HTERT RPE-1 (cell line): Measurements from ENCODE around the gene TMEM150C.
"Not testable (repeated sequence)": the region's sequence is repeated elsewhere in the genome, so short reads cannot be mapped to it uniquely, and the experiment has no call there.

Experiments
- in situ Hi-C: fragments of 300-500 bp; cut with MboI; formaldehyde crosslinking; loops from 4 replicates; pipeline ENCODE4 v1.14.3; 2020; ENCODE audit warnings: low sequenced_read_pairs

The TMEM150C gene

GRCh38 chr4:82479562-82479961, 82.2 kb downstream of the TMEM150C start:
- in situ Hi-C loops: no loop called here

- in situ Hi-C loops: not testable (repeated sequence)
These were observed 84.3 kb downstream of the TMEM150C start for GRCh38 chr4:82477469-82477868.

GRCh38 chr4:82475931-82476330, 85.9 kb downstream of the TMEM150C start:
- in situ Hi-C loops: not testable (repeated sequence)

GRCh38 chr4:82473621-82474164, 88.1 kb downstream of the TMEM150C start:
- in situ Hi-C loops: no loop called here

- in situ Hi-C loops: not testable (repeated sequence)
These were observed 88.7 kb downstream of the TMEM150C start for GRCh38 chr4:82473080-82473479.

GRCh38 chr4:82469791-82470345, 91.9 kb downstream of the TMEM150C start:
- in situ Hi-C loops: no loop called here

- in situ Hi-C loops: no loop called here
These were observed 94.3 kb downstream of the TMEM150C start for GRCh38 chr4:82467471-82467870.

- in situ Hi-C loops: no loop called here
These were observed 98.6 kb downstream of the TMEM150C start for GRCh38 chr4:82463221-82463620.

GRCh38 chr4:82462415-82462831, 99.4 kb downstream of the TMEM150C start:
- in situ Hi-C loops: no loop called here

- in situ Hi-C loops: no loop called here
These were observed 100.1 kb downstream of the TMEM150C start for GRCh38 chr4:82461710-82462109.

- in situ Hi-C loops: no loop called here
These were observed 103.1 kb downstream of the TMEM150C start for GRCh38 chr4:82458729-82459128.

- in situ Hi-C loops: no loop called here
These were observed 104.5 kb downstream of the TMEM150C start for GRCh38 chr4:82457266-82457665.

- in situ Hi-C loops: no loop called here
These were observed 109.8 kb downstream of the TMEM150C start for GRCh38 chr4:82452026-82452425.

GRCh38 chr4:82450966-82451755, 110.6 kb downstream of the TMEM150C start:
- in situ Hi-C loops: no loop called here

- in situ Hi-C loops: no loop called here
These were observed 113.9 kb downstream of the TMEM150C start for GRCh38 chr4:82447886-82448285.

- in situ Hi-C loops: no loop called here
These were observed 122.7 kb downstream of the TMEM150C start for GRCh38 chr4:82439088-82439487.

GRCh38 chr4:82437285-82438005, 124.3 kb downstream of the TMEM150C start:
- in situ Hi-C loops: no loop called here

GRCh38 chr4:82436780-82437179, 125.0 kb downstream of the TMEM150C start:
- in situ Hi-C loops: no loop called here

GRCh38 chr4:82436130-82436529, 125.7 kb downstream of the TMEM150C start:
- in situ Hi-C loops: no loop called here

GRCh38 chr4:82434949-82435348, 126.8 kb downstream of the TMEM150C start:
- in situ Hi-C loops: no loop called here

- in situ Hi-C loops: no loop called here
These were observed 128.0 kb downstream of the TMEM150C start for GRCh38 chr4:82433791-82434190.
